ENCODE results near the gene BAIAP2L2.
"Not testable (repeated sequence)": the region's sequence is repeated elsewhere in the genome, so short reads cannot be mapped to it uniquely, and the experiment has no call there.

Gene BAIAP2L2

GRCh38 chr22:38110008-38110862, at the start of gene BAIAP2L2:
Gene BAIAP2L2 (minus strand): TSS chr22:38110684. CDS start chr22:38110525, 159 bp downstream.
- DNase-seq (ENCODE audit: low read depth in 2 of 2) = no peak

- DNase-seq (ENCODE audit: low read depth in 2 of 2) = no peak
Measured at GRCh38 chr22:38155703-38156102, 45.2 kb upstream of the BAIAP2L2 start.

- not testable (repeated sequence) for DNase-seq (ENCODE audit: low read depth in 2 of 2)
Measured at GRCh38 chr22:38154563-38154915, 44.1 kb upstream of the BAIAP2L2 start.

- no peak for DNase-seq (ENCODE audit: low read depth in 2 of 2)
Measured at GRCh38 chr22:38153821-38154562, 43.5 kb upstream of the BAIAP2L2 start.

GRCh38 chr22:38151126-38151500, 40.6 kb upstream of the BAIAP2L2 start:
- DNase-seq (ENCODE audit: low read depth in 2 of 2) = no peak

- DNase-seq (ENCODE audit: low read depth in 2 of 2) = no peak
Measured at GRCh38 chr22:38148245-38148644, 37.8 kb upstream of the BAIAP2L2 start.

GRCh38 chr22:38146166-38146565, 35.7 kb upstream of the BAIAP2L2 start:
- not testable (repeated sequence) for DNase-seq (ENCODE audit: low read depth in 2 of 2)

GRCh38 chr22:38144025-38144405, 33.5 kb upstream of the BAIAP2L2 start:
- DNase-seq (ENCODE audit: low read depth in 2 of 2) = no peak

GRCh38 chr22:38142606-38143005, 32.1 kb upstream of the BAIAP2L2 start:
- DNase-seq (ENCODE audit: low read depth in 2 of 2) = no peak

- no peak for DNase-seq (ENCODE audit: low read depth in 2 of 2)
Measured at GRCh38 chr22:38141217-38141973, 30.9 kb upstream of the BAIAP2L2 start.

- no peak for DNase-seq (ENCODE audit: low read depth in 2 of 2)
Measured at GRCh38 chr22:38139901-38140300, 29.4 kb upstream of the BAIAP2L2 start.

- DNase-seq (ENCODE audit: low read depth in 2 of 2) = no peak
Measured at GRCh38 chr22:38138961-38139360, 28.5 kb upstream of the BAIAP2L2 start.

GRCh38 chr22:38137876-38138687, 27.6 kb upstream of the BAIAP2L2 start:
- no peak for DNase-seq (ENCODE audit: low read depth in 2 of 2)

GRCh38 chr22:38136607-38137006, 26.1 kb upstream of the BAIAP2L2 start:
- no peak for DNase-seq (ENCODE audit: low read depth in 2 of 2)

GRCh38 chr22:38135133-38135706, 24.7 kb upstream of the BAIAP2L2 start:
- no peak for DNase-seq (ENCODE audit: low read depth in 2 of 2)

- DNase-seq (ENCODE audit: low read depth in 2 of 2) = no peak
Measured at GRCh38 chr22:38133331-38133730, 22.8 kb upstream of the BAIAP2L2 start.

GRCh38 chr22:38132794-38133193, 22.3 kb upstream of the BAIAP2L2 start:
- no peak for DNase-seq (ENCODE audit: low read depth in 2 of 2)

- DNase-seq (ENCODE audit: low read depth in 2 of 2) = no peak
Measured at GRCh38 chr22:38132136-38132535, 21.7 kb upstream of the BAIAP2L2 start.

- DNase-seq (ENCODE audit: low read depth in 2 of 2) = no peak
Measured at GRCh38 chr22:38131399-38131798, 20.9 kb upstream of the BAIAP2L2 start.

- DNase-seq (ENCODE audit: low read depth in 2 of 2) = no peak
Measured at GRCh38 chr22:38129856-38130255, 19.4 kb upstream of the BAIAP2L2 start.

GRCh38 chr22:38129021-38129420, 18.5 kb upstream of the BAIAP2L2 start:
- no peak for DNase-seq (ENCODE audit: low read depth in 2 of 2)

All from stimulated activated CD4-positive, alpha-beta T cell treated with anti-CD3 and anti-CD28 coated beads, Interleukin-1b, Interleukin-23, amount 100 ng/mL, for 4 hours (primary cell).